ENCODE measurements around the gene GID8.

DNA sequence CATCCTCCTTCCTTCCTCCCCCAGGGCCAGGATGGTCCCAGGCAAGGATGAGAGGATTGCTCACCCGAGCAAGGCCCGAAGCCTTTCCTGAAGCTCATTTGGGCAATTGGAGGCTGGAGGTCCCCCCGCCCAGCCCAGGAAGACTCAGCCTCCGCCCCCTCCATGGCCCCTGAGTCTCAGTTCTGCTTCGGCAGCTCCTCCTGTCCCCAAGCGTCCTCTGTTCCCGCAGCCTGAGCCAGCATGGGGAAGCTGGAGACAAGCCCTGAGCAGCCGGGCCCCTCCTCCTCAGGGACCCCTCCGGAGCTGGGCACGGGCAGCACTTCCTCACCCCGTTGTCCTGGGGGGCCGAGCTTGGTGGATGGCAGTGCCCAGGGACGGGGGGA is 40.6 kb downstream of the GID8 start:
- TF ChIP-seq, protein P1, sequence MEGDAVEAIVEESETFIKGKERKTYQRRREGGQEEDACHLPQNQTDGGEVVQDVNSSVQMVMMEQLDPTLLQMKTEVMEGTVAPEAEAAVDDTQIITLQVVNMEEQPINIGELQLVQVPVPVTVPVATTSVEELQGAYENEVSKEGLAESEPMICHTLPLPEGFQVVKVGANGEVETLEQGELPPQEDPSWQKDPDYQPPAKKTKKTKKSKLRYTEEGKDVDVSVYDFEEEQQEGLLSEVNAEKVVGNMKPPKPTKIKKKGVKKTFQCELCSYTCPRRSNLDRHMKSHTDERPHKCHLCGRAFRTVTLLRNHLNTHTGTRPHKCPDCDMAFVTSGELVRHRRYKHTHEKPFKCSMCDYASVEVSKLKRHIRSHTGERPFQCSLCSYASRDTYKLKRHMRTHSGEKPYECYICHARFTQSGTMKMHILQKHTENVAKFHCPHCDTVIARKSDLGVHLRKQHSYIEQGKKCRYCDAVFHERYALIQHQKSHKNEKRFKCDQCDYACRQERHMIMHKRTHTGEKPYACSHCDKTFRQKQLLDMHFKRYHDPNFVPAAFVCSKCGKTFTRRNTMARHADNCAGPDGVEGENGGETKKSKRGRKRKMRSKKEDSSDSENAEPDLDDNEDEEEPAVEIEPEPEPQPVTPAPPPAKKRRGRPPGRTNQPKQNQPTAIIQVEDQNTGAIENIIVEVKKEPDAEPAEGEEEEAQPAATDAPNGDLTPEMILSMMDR (conservative IDR thresholded peaks at IDR 0.05; ENCODE audit: low read depth in 2 of 2) = no peak
- no peak for TF ChIP-seq POLR2AphosphoS5 (IDR thresholded peaks at IDR 0.05; ENCODE audit: low read depth)
- no peak for TF ChIP-seq EZH2 (IDR thresholded peaks at IDR 0.05; ENCODE audit: low read depth, unreplicated experiment)
- TF ChIP-seq, protein P2, sequence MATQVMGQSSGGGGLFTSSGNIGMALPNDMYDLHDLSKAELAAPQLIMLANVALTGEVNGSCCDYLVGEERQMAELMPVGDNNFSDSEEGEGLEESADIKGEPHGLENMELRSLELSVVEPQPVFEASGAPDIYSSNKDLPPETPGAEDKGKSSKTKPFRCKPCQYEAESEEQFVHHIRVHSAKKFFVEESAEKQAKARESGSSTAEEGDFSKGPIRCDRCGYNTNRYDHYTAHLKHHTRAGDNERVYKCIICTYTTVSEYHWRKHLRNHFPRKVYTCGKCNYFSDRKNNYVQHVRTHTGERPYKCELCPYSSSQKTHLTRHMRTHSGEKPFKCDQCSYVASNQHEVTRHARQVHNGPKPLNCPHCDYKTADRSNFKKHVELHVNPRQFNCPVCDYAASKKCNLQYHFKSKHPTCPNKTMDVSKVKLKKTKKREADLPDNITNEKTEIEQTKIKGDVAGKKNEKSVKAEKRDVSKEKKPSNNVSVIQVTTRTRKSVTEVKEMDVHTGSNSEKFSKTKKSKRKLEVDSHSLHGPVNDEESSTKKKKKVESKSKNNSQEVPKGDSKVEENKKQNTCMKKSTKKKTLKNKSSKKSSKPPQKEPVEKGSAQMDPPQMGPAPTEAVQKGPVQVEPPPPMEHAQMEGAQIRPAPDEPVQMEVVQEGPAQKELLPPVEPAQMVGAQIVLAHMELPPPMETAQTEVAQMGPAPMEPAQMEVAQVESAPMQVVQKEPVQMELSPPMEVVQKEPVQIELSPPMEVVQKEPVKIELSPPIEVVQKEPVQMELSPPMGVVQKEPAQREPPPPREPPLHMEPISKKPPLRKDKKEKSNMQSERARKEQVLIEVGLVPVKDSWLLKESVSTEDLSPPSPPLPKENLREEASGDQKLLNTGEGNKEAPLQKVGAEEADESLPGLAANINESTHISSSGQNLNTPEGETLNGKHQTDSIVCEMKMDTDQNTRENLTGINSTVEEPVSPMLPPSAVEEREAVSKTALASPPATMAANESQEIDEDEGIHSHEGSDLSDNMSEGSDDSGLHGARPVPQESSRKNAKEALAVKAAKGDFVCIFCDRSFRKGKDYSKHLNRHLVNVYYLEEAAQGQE (IDR thresholded peaks at IDR 0.05; ENCODE audit: unreplicated experiment) = no peak
- TF ChIP-seq EZH2phosphoT487 (IDR thresholded peaks at IDR 0.05; ENCODE audit: unreplicated experiment) = no peak
- no peak for TF ChIP-seq NANOG (IDR thresholded peaks at IDR 0.05; ENCODE audit: borderline replicate concordance)
- TF ChIP-seq, protein P3, sequence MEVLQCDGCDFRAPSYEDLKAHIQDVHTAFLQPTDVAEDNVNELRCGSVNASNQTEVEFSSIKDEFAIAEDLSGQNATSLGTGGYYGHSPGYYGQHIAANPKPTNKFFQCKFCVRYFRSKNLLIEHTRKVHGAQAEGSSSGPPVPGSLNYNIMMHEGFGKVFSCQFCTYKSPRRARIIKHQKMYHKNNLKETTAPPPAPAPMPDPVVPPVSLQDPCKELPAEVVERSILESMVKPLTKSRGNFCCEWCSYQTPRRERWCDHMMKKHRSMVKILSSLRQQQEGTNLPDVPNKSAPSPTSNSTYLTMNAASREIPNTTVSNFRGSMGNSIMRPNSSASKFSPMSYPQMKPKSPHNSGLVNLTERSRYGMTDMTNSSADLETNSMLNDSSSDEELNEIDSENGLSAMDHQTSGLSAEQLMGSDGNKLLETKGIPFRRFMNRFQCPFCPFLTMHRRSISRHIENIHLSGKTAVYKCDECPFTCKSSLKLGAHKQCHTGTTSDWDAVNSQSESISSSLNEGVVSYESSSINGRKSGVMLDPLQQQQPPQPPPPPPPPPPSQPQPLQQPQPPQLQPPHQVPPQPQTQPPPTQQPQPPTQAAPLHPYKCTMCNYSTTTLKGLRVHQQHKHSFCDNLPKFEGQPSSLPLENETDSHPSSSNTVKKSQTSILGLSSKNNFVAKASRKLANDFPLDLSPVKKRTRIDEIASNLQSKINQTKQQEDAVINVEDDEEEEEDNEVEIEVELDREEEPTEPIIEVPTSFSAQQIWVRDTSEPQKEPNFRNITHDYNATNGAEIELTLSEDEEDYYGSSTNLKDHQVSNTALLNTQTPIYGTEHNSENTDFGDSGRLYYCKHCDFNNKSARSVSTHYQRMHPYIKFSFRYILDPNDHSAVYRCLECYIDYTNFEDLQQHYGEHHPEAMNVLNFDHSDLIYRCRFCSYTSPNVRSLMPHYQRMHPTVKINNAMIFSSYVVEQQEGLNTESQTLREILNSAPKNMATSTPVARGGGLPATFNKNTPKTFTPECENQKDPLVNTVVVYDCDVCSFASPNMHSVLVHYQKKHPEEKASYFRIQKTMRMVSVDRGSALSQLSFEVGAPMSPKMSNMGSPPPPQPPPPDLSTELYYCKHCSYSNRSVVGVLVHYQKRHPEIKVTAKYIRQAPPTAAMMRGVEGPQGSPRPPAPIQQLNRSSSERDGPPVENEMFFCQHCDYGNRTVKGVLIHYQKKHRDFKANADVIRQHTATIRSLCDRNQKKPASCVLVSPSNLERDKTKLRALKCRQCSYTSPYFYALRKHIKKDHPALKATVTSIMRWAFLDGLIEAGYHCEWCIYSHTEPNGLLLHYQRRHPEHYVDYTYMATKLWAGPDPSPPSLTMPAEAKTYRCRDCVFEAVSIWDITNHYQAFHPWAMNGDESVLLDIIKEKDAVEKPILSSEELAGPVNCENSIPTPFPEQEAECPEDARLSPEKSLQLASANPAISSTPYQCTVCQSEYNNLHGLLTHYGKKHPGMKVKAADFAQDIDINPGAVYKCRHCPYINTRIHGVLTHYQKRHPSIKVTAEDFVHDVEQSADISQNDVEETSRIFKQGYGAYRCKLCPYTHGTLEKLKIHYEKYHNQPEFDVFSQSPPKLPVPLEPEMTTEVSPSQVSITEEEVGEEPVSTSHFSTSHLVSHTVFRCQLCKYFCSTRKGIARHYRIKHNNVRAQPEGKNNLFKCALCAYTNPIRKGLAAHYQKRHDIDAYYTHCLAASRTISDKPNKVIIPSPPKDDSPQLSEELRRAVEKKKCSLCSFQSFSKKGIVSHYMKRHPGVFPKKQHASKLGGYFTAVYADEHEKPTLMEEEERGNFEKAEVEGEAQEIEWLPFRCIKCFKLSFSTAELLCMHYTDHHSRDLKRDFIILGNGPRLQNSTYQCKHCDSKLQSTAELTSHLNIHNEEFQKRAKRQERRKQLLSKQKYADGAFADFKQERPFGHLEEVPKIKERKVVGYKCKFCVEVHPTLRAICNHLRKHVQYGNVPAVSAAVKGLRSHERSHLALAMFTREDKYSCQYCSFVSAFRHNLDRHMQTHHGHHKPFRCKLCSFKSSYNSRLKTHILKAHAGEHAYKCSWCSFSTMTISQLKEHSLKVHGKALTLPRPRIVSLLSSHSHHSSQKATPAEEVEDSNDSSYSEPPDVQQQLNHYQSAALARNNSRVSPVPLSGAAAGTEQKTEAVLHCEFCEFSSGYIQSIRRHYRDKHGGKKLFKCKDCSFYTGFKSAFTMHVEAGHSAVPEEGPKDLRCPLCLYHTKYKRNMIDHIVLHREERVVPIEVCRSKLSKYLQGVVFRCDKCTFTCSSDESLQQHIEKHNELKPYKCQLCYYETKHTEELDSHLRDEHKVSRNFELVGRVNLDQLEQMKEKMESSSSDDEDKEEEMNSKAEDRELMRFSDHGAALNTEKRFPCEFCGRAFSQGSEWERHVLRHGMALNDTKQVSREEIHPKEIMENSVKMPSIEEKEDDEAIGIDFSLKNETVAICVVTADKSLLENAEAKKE (CRISPR knock-in tag; IDR thresholded peaks at IDR 0.05) = no peak
- TF ChIP-seq, protein P4, sequence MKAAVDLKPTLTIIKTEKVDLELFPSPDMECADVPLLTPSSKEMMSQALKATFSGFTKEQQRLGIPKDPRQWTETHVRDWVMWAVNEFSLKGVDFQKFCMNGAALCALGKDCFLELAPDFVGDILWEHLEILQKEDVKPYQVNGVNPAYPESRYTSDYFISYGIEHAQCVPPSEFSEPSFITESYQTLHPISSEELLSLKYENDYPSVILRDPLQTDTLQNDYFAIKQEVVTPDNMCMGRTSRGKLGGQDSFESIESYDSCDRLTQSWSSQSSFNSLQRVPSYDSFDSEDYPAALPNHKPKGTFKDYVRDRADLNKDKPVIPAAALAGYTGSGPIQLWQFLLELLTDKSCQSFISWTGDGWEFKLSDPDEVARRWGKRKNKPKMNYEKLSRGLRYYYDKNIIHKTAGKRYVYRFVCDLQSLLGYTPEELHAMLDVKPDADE (IDR thresholded peaks at IDR 0.05) = no peak
- no peak for TF ChIP-seq ZNF331 (CRISPR knock-in tag; IDR thresholded peaks at IDR 0.05; ENCODE audit: low read depth)
- no peak for TF ChIP-seq CREB1 (CRISPR knock-in tag; IDR thresholded peaks at IDR 0.05; ENCODE audit: low read depth)

Measured in GM23338 (cell line).